ENCODE data around the gene ADRB1.

Gene ADRB1

GRCh38 chr10:114026189-114027040 is 17.3 kb upstream of the ADRB1 start:
- no peak for DNase-seq (ENCODE audit: low spot score)

GRCh38 chr10:114027041-114027394 is 16.6 kb upstream of the ADRB1 start:
- no peak for DNase-seq (ENCODE audit: low spot score)

- no peak for DNase-seq (ENCODE audit: low spot score)
These were observed 15.7 kb upstream of the ADRB1 start for GRCh38 chr10:114027951-114028350.

- no peak for DNase-seq (ENCODE audit: low spot score)
These were observed 15.2 kb upstream of the ADRB1 start for GRCh38 chr10:114028425-114028824.

- no peak for DNase-seq (ENCODE audit: low spot score)
These were observed 14.0 kb upstream of the ADRB1 start for GRCh38 chr10:114029655-114030054.

- DNase-seq (ENCODE audit: low spot score) = no peak
These were observed 13.5 kb upstream of the ADRB1 start for GRCh38 chr10:114030140-114030539.

- no peak for DNase-seq (ENCODE audit: low spot score)
These were observed 12.3 kb upstream of the ADRB1 start for GRCh38 chr10:114031073-114031972.

- no peak for DNase-seq (ENCODE audit: low spot score)
These were observed 10.1 kb upstream of the ADRB1 start for GRCh38 chr10:114033566-114033965.

- no peak for DNase-seq (ENCODE audit: low spot score)
These were observed 8.6 kb upstream of the ADRB1 start for GRCh38 chr10:114034923-114035645.

GRCh38 chr10:114035791-114036190 is 7.9 kb upstream of the ADRB1 start:
- no peak for DNase-seq (ENCODE audit: low spot score)

GRCh38 chr10:114038819-114039218 is 4.8 kb upstream of the ADRB1 start:
- no peak for DNase-seq (ENCODE audit: low spot score)

GRCh38 chr10:114041166-114041565 is 2.5 kb upstream of the ADRB1 start:
- no peak for DNase-seq (ENCODE audit: low spot score)

- no peak for DNase-seq (ENCODE audit: low spot score)
These were observed 653 bp upstream of the ADRB1 start for GRCh38 chr10:114042895-114043531.

- no peak for DNase-seq (ENCODE audit: low spot score)
These were observed 825 bp downstream of the ADRB1 start for GRCh38 chr10:114044247-114045135.

- no peak for DNase-seq (ENCODE audit: low spot score)
These were observed 1.7 kb downstream of the ADRB1 start for GRCh38 chr10:114045136-114046086.

GRCh38 chr10:114046087-114046458 is 2.4 kb downstream of the ADRB1 start:
- DNase-seq (ENCODE audit: low spot score) = no peak

GRCh38 chr10:114048472-114048871 is 4.8 kb downstream of the ADRB1 start:
- no peak for DNase-seq (ENCODE audit: low spot score)

- DNase-seq (ENCODE audit: low spot score) = no peak
These were observed 8.0 kb downstream of the ADRB1 start for GRCh38 chr10:114051714-114052113.

GRCh38 chr10:114052255-114052654 is 8.6 kb downstream of the ADRB1 start:
- no peak for DNase-seq (ENCODE audit: low spot score)

GRCh38 chr10:114053946-114054345 is 10.3 kb downstream of the ADRB1 start:
- DNase-seq (ENCODE audit: low spot score) = no peak

All from hematopoietic multipotent progenitor cell treated with erythropoietin and hydrocortisone succinate and interleukin-3 and kit ligand, for 15 days (in vitro differentiated cells).